ENCODE results near the gene CADPS2.

The CADPS2 gene

DNA sequence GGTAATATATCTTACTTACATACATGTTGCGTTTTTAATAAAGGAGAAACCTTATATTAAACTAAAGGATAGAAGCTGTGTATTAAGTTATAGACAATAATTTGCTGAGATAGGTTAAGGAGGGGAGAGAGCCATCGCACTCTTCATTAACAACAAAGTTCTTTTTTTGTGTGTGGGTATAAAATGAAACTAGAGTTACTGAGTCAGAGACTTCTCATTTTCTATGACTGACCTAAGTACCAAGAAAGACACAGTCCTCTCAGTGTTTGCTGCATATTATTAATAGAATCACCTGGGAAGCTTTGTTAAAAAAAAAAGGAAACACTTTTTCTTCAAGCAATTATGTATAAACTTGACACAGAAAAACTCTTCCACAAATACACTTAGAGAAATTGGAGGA, 613.1 kb downstream of the CADPS2 start:
- TF ChIP-seq, protein P1, sequence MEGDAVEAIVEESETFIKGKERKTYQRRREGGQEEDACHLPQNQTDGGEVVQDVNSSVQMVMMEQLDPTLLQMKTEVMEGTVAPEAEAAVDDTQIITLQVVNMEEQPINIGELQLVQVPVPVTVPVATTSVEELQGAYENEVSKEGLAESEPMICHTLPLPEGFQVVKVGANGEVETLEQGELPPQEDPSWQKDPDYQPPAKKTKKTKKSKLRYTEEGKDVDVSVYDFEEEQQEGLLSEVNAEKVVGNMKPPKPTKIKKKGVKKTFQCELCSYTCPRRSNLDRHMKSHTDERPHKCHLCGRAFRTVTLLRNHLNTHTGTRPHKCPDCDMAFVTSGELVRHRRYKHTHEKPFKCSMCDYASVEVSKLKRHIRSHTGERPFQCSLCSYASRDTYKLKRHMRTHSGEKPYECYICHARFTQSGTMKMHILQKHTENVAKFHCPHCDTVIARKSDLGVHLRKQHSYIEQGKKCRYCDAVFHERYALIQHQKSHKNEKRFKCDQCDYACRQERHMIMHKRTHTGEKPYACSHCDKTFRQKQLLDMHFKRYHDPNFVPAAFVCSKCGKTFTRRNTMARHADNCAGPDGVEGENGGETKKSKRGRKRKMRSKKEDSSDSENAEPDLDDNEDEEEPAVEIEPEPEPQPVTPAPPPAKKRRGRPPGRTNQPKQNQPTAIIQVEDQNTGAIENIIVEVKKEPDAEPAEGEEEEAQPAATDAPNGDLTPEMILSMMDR (IDR thresholded peaks at IDR 0.05; ENCODE audit: insufficient read depth, low read depth, low read length, missing control alignments), result no peak
- H3K4me3 ChIP-seq (ENCODE audit: low read length), result no peak overlapping the region
- no peak for DNase-seq (ENCODE audit: low read depth)

DNA sequence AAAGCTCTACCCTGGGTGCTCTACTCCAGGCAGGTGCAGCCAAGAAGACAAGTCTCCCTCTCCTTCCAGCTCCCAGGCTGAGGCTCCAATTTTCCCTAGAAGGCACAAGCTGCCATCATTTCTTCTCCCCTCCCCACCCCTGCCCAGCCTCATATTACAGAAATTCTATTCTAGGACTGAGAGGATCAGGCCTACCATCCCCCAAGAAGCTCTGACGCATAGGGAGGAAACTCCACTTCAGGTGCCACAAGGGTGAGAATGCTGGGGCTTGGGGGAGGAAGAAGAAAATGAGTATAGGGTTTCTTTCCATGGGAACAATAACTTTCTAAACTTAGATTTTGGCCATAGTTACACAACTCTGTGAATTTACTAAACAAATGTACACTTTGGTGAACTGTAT, 617.0 kb downstream of the CADPS2 start:
- TF ChIP-seq, protein P1 (IDR thresholded peaks at IDR 0.05; ENCODE audit: insufficient read depth, low read depth, low read length, missing control alignments), result no peak
- DNase-seq (ENCODE audit: low read depth), result no peak
- H3K4me3 ChIP-seq (ENCODE audit: low read length), result no peak overlapping the region

Data from epithelial cell of esophagus (primary cell).